HCT116 (cell line): ENCODE measurements around the gene ZNF787. TPM values are rescaled to one million over a fixed set of nuclear protein-coding genes. Genes with fewer than 3 reads are reported as not detected.

Experiments used
- ATAC-seq: fragments of 200-7000 bp; cut with Tn5 transposase; 2 replicates; pipeline ENCODE4 v1.9.1; 2020; ENCODE audit warnings: mild to moderate bottlenecking, moderate library complexity
- BruUV-seq: library from RNA; stranded (reverse); fragments of 400-500 nt; replicated peaks from 2 replicates; lab custom pipeline; 2021; lab: Mats Ljungman, UMichigan
- CTCF ChIA-PET: fragments of 300-600 bp; sonication (Branson Sonifier 250); formaldehyde crosslinking; loops from one replicate; lab custom pipeline; 2021; ENCODE audit warnings: antibody characterized with exemption; lab: Charles Lee
- POLR2A ChIA-PET: fragments of 300-600, 350-600 bp; sonication (Branson Sonifier 250); formaldehyde crosslinking; loops from one replicate; lab custom pipeline; 2021; ENCODE audit warnings: antibody characterized with exemption; lab: Charles Lee
- RAD21 ChIA-PET, 2 experiments: fragments of 300-600 bp; sonication (Branson Sonifier 250); formaldehyde crosslinking; loops; one replicate each; lab custom pipeline; 2023; ENCODE audit warnings: low total read pairs in 2 of 2; ENCODE audit not compliant: uncharacterized antibody in 2 of 2, unreplicated experiment in 2 of 2, low non-redundant PET in 1 of 2; lab: Charles Lee
- DNase-seq: peaks from one replicate; pipeline ENCODE4 v3.0.0-alpha.2; 2010; ENCODE audit warnings: low read depth, low spot score
- H2AFZ ChIP-seq: fragments of 200-600 bp; shearing (Covaris generic), sonication (generic); 2 replicates; pipeline ENCODE4 v1.6.1; 2017; ENCODE audit warnings: low read depth, mixed run types, mixed read lengths, antibody characterized with exemption, low read length; ENCODE audit not compliant: poor library complexity, severe bottlenecking
- H3K27ac ChIP-seq: 2 replicates; pipeline ENCODE4 v1.5.1; 2012; ENCODE audit warnings: low read depth, low read length
- H3K27me3 ChIP-seq: fragments of 200-600 bp; sonication (generic); 2 replicates; pipeline ENCODE4 v1.6.1; 2016; ENCODE audit warnings: mixed run types, low read length, mixed read lengths; ENCODE audit not compliant: insufficient read depth
- H3K36me3 ChIP-seq, 2 experiments: fragments of 200-500 bp in 1 of 2; fragments of 200-600 bp in 1 of 2; sonication (Bioruptor generic) in 1 of 2; sonication (generic) in 1 of 2; 2 replicates each; pipeline versions ENCODE4 v1.5.1 to v1.6.1; 2014 to 2016; ENCODE audit warnings: low read length in 2 of 2, inconsistent platforms in 1 of 2, mixed read lengths in 1 of 2, mixed run types in 1 of 2; ENCODE audit not compliant: insufficient read depth in 2 of 2, control insufficient read depth in 1 of 2
- H3K4me1 ChIP-seq, 2 experiments: fragments of 200-600 bp in 1 of 2; sonication (generic) in 1 of 2; 2 replicates each; pipeline versions ENCODE4 v1.5.1 to v1.6.1; 2012 to 2017; ENCODE audit warnings: low read length in 2 of 2, inconsistent platforms in 1 of 2, mild to moderate bottlenecking in 1 of 2, mixed read lengths in 1 of 2, mixed run types in 1 of 2, moderate library complexity in 1 of 2; ENCODE audit not compliant: insufficient read depth in 2 of 2, control insufficient read depth in 1 of 2
- H3K4me2 ChIP-seq: fragments of 200-600 bp; sonication (generic); 2 replicates; pipeline ENCODE4 v1.6.1; 2017; ENCODE audit warnings: mixed run types, low read length, mixed read lengths
- H3K4me3 ChIP-seq, 2 experiments: fragments of 200-600 bp in 1 of 2; sonication (generic) in 1 of 2; replicated peaks in 1 of 2; 2 replicates each; pipeline ENCODE4 v1.5.1; 2011 to 2016; ENCODE audit warnings: low read length in 2 of 2, control low read depth in 1 of 2, low read depth in 1 of 2, mild to moderate bottlenecking in 1 of 2, mixed read lengths in 1 of 2, mixed run types in 1 of 2
- H3K79me2 ChIP-seq: fragments of 200-600 bp; sonication (generic); 2 replicates; pipeline ENCODE4 v1.6.1; 2017; ENCODE audit warnings: mild to moderate bottlenecking, mixed run types, low read length, moderate library complexity, mixed read lengths; ENCODE audit not compliant: insufficient read depth
- H3K9ac ChIP-seq: fragments of 200-600 bp; sonication (generic); 2 replicates; pipeline ENCODE4 v1.6.1; 2016; ENCODE audit warnings: low read length, mixed read lengths
- H3K9me2 ChIP-seq: fragments of 200-600 bp; sonication (generic), shearing (Covaris generic); 2 replicates; pipeline ENCODE4 v1.6.1; 2017; ENCODE audit warnings: mixed run types, mild to moderate bottlenecking, moderate library complexity; ENCODE audit not compliant: insufficient read depth
- H3K9me3 ChIP-seq, 2 experiments: fragments of 200-500 bp in 1 of 2; fragments of 200-600 bp in 1 of 2; sonication (Bioruptor generic) in 1 of 2; sonication (generic) in 1 of 2; 2 replicates each; pipeline ENCODE4 v1.6.1; 2014 to 2017; ENCODE audit warnings: low read length in 2 of 2, mixed read lengths in 2 of 2, inconsistent platforms in 1 of 2, low read depth in 1 of 2, mild to moderate bottlenecking in 1 of 2, mixed run types in 1 of 2, moderate library complexity in 1 of 2; ENCODE audit not compliant: control insufficient read depth in 1 of 2, insufficient read depth in 1 of 2
- H4K20me1 ChIP-seq: fragments of 200-600 bp; sonication (generic), shearing (Covaris generic); 2 replicates; pipeline ENCODE4 v1.6.1; 2017; ENCODE audit warnings: mixed run types, mild to moderate bottlenecking, moderate library complexity; ENCODE audit not compliant: insufficient read depth
- ATF3 ChIP-seq: IDR thresholded peaks from 2 replicates; pipeline ENCODE4 v1.6.1; 2012
- CBX3 ChIP-seq: IDR thresholded peaks from 2 replicates; pipeline ENCODE4 v1.6.1; 2012; ENCODE audit warnings: low read depth
- CEBPB ChIP-seq: IDR thresholded peaks from 2 replicates; pipeline ENCODE4 v1.6.1; 2012; ENCODE audit warnings: low read depth
- CTCF ChIP-seq, 3 experiments: fragments of 200-600 bp in 1 of 3; sonication (generic) in 1 of 3; IDR thresholded peaks in 2 of 3; conservative IDR thresholded peaks in 1 of 3; 2 replicates each; pipeline ENCODE4 v1.5.1; 2012 to 2017; ENCODE audit warnings: low read depth in 2 of 3, low read length in 2 of 3, antibody characterized with exemption in 1 of 3, borderline replicate concordance in 1 of 3, control low read depth in 1 of 3, mild to moderate bottlenecking in 1 of 3, mixed read lengths in 1 of 3, mixed run types in 1 of 3, moderate library complexity in 1 of 3; ENCODE audit not compliant: insufficient read depth in 1 of 3
- ELF1 ChIP-seq: IDR thresholded peaks from 2 replicates; pipeline ENCODE4 v1.6.1; 2012; ENCODE audit warnings: low read depth, borderline replicate concordance
- EZH2 ChIP-seq: fragments of 200-600 bp; sonication (generic); IDR thresholded peaks from 2 replicates; pipeline ENCODE4 v1.6.1; 2017; ENCODE audit warnings: antibody characterized with exemption, mixed run types
- EZH2phosphoT487 ChIP-seq: fragments of 200-600 bp; IDR thresholded peaks from 2 replicates; pipeline ENCODE4 v1.6.1; 2018; ENCODE audit warnings: antibody characterized with exemption, borderline replicate concordance
- JUND ChIP-seq: IDR thresholded peaks from 2 replicates; pipeline ENCODE4 v1.6.1; 2012
- MAX ChIP-seq: IDR thresholded peaks from 2 replicates; pipeline ENCODE4 v1.6.1; 2012
- POLR2A ChIP-seq: IDR thresholded peaks from 2 replicates; pipeline ENCODE4 v1.7.0; 2011; ENCODE audit warnings: borderline replicate concordance; ENCODE audit not compliant: insufficient read depth, insufficient read length; ENCODE audit errors: extremely low read depth
- POLR2AphosphoS5 ChIP-seq: IDR thresholded peaks from 2 replicates; pipeline ENCODE4 v1.6.1; 2011; ENCODE audit warnings: mild to moderate bottlenecking, low read depth, low read length, moderate library complexity
- REST ChIP-seq: IDR thresholded peaks from 2 replicates; pipeline ENCODE4 v1.6.1; 2012; ENCODE audit warnings: low read depth
- SIN3A ChIP-seq: IDR thresholded peaks from 2 replicates; pipeline ENCODE4 v1.6.1; 2012; ENCODE audit warnings: low read depth
- TCF7L2 ChIP-seq: IDR thresholded peaks from 2 replicates; pipeline ENCODE4 v1.7.0; 2011; ENCODE audit warnings: borderline replicate concordance, inconsistent platforms; ENCODE audit not compliant: insufficient read depth, insufficient read length; ENCODE audit errors: extremely low read depth
- YY1 ChIP-seq: IDR thresholded peaks from 2 replicates; pipeline ENCODE4 v1.6.1; 2011; ENCODE audit warnings: low read length, low read depth, moderate library complexity, mild to moderate bottlenecking; ENCODE audit not compliant: insufficient replicate concordance; ENCODE audit errors: extremely low read depth
- ZBTB33 ChIP-seq: IDR thresholded peaks from 2 replicates; pipeline ENCODE4 v1.6.1; 2011; ENCODE audit warnings: mild to moderate bottlenecking, low read length, moderate library complexity; ENCODE audit not compliant: insufficient replicate concordance; ENCODE audit errors: extremely low read depth
- ZFX ChIP-seq: fragments of 450-650 bp; IDR thresholded peaks from 2 replicates; pipeline ENCODE4 v1.6.1; 2017
- ZNF274 ChIP-seq: fragments of 200-500 bp; sonication (Bioruptor generic); IDR thresholded peaks from 2 replicates; pipeline ENCODE4 v1.6.1; 2014; ENCODE audit warnings: mild to moderate bottlenecking, low read depth, low read length, inconsistent platforms
- intact Hi-C: fragments of 100-400 bp; cut with micrococcal nuclease; formaldehyde crosslinking; loops from 2 replicates; pipeline ENCODE4 v1.10.0; 2022
- total RNA-seq: library from RNA; stranded (reverse); gene quantifications from one replicate; pipeline ENCODE4 v1.2.1, GENCODE V29; 2021; ENCODE audit not compliant: unreplicated experiment

Gene ZNF787
- total RNA-seq, 1 experiment from 2014 or later, result 40.3 TPM

- RAD21 ChIA-PET, result no interaction called here
- H3K9me3 ChIP-seq, result no peaks in the 10 kb centered on the region
- H3K9ac ChIP-seq, result no peak overlapping the region
- no peaks in the 10 kb centered on the region for H3K9me2 ChIP-seq
- DNase-seq, result no peak
- H3K4me2 ChIP-seq, result no peak overlapping the region
- no peak for ATAC-seq
- no peaks in the 10 kb centered on the region for H3K27me3 ChIP-seq
- no peak overlapping the region for H3K4me3 ChIP-seq
- intact Hi-C loops, result no loop called here
- CTCF ChIA-PET, result no interaction called here
- H2AFZ ChIP-seq, result no peak overlapping the region
- peaks cover 2 to 6% of the 10 kb centered on the region in 2 experiments for H3K4me1 ChIP-seq
- TF ChIP-seq ATF3 (no peak), MAX (no peak), CBX3 (no peak), ELF1 (no peak), CTCF (IDR thresholded peaks at IDR 0.05 in 2 of 3, conservative IDR thresholded peaks at IDR 0.05 in 1 of 3; ENCODE audit: borderline replicate concordance in 1 of 3, insufficient read depth in 1 of 3, low read depth in 2 of 3, low read length in 2 of 3) (no peak), SIN3A (no peak), ZFX (no peak), REST (no peak), TCF7L2 (no peak), JUND (no peak), EZH2phosphoT487 (no peak), POLR2A (no peak), YY1 (no peak), CEBPB (no peak), ZNF274 (no peak), POLR2AphosphoS5 (no peak), ZBTB33 (no peak), EZH2 (no peak)
- TF ChIP-seq, all 23 proteins: peak for 0
- H3K36me3 ChIP-seq, result 0 out of 4 replicates have a peak, but pooled peaks cover 0 to 3% of the 10 kb centered on the region in 2 experiments
- H4K20me1 ChIP-seq, result no peaks in the 10 kb centered on the region
- no peak overlapping the region for H3K27ac ChIP-seq
- POLR2A ChIA-PET, result no interaction called here
- BruUV-seq, result no TSS peak
- peaks cover 99% of the 10 kb centered on the region for H3K79me2 ChIP-seq
These were observed 6.9 kb downstream of the ZNF787 start for GRCh38 chr19:56114051-56114777.
